GM18951 (cell line): ENCODE data around the gene LDAH.
"Not testable (repeated sequence)": the region's sequence is repeated elsewhere in the genome, so short reads cannot be mapped to it uniquely, and the experiment has no call there.

Source experiments
- POLR2A ChIP-seq: IDR thresholded peaks from 4 replicates; pipeline ENCODE4 v1.6.1; 2011; ENCODE audit warnings: mild to moderate bottlenecking; ENCODE audit not compliant: insufficient read length, insufficient read depth; ENCODE audit errors: extremely low read depth
- in situ Hi-C: fragments of 300-500 bp; cut with MboI; formaldehyde crosslinking; loops from one replicate; pipeline ENCODE4 v1.12.0; 2022; ENCODE audit warnings: low sequenced_read_pairs, mixed read lengths, inconsistent platforms; ENCODE audit not compliant: unreplicated experiment

The LDAH gene

GRCh38 chr2:20726913-20727312, 96.0 kb downstream of the LDAH start:
- TF ChIP-seq POLR2A, result no peak
- in situ Hi-C loops, result no loop called here

DNA sequence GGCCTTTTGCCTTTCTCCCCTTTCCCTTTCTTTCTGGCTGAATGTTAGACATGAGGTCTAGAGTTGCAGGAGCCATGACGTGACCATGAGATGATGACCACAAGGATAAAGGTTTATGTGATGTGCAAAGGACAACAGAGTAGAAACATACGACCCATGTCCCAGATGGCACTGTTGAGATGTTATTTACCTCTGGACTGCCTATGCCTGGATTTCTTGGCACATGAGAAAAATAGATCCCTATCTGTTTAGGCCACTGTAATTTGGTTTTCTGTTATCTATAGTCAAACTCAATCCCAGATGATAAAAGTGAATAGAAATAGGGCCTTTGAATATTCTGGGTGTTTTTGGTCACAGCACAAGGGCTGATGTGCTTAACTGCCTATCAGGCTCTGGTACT, 97.1 kb downstream of the LDAH start:
- TF ChIP-seq POLR2A, result no peak
- in situ Hi-C loops, result no loop called here

DNA sequence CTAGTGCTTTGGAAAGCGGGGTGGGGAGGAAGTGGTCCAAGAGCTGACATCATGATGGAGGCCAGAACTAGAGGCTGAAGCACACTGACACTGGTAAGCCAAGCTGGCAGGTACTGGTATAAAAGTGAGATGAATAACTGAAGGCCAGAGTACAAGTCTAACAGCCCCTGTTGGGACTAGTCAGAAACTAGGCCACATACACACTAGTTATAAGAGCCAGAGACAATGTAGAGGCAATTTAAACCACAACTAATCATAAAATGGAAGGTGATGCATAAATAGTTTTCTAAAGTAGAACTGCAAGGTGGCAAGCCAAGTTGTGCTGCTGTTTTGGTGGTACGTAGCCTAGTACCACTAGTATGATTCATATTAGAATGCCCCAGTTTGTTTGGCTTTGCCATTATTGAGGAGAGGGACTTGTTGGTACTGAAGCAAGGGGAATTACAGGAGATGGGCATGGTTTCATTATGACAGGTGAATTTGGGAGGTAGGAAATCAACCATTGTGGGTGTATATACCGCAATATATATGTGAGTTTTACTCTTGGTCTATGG, 98.3 kb downstream of the LDAH start:
- in situ Hi-C loops, result no loop called here
- TF ChIP-seq POLR2A, result no peak

- TF ChIP-seq POLR2A, result no peak
- in situ Hi-C loops, result no loop called here
Observed at GRCh38 chr2:20723543-20723942, 99.4 kb downstream of the LDAH start.

GRCh38 chr2:20722592-20723240, 100.2 kb downstream of the LDAH start:
- TF ChIP-seq POLR2A, result no peak
- in situ Hi-C loops, result no loop called here

- no peak for TF ChIP-seq POLR2A
- in situ Hi-C loops, result no loop called here
Observed at GRCh38 chr2:20717641-20718040, 105.3 kb downstream of the LDAH start.

GRCh38 chr2:20716164-20716563, 106.7 kb downstream of the LDAH start:
- in situ Hi-C loops, result not testable (repeated sequence)

DNA sequence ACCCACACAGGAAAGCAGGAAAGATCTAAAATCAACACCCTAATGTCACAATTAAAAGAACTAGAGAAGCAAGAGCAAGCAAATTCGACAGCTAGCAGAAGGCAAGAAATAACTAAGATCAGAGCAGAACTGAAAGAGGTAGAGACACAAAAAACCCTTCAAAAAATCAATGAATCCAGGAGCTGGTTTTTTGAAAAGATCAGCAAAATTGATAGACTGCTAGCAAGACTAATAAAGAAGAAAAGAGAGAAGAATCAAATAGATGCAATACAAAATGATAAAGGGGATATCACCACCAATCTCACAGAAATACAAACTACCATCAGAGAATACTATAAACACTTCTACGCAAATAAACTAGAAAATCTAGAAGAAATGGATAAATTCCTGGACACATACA, 108.5 kb downstream of the LDAH start:
- in situ Hi-C loops, result not testable (repeated sequence)

GRCh38 chr2:20713585-20713984, 109.3 kb downstream of the LDAH start:
- in situ Hi-C loops, result not testable (repeated sequence)

DNA sequence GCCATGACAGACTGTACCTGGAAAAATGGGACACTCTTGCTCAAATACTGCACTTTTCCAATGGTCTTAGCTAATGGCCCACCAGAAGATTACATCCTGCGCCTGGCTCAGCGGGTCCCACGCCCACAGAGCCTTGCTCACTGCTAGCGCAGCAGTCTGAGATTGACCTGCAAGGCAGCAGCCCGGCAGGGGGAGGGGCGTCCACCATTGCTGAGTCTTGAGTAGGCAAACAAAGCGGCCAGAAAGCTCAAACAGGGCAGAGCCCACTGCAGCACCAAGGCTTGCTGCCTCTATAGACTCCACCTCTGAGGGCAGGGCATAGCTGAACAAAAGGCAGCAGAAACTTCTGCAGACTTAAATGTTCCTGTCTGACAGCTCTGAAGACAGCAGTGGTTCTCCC, 111.3 kb downstream of the LDAH start:
- in situ Hi-C loops, result not testable (repeated sequence)

- TF ChIP-seq POLR2A, result no peak
- in situ Hi-C loops, result no loop called here
Observed at GRCh38 chr2:20707601-20708000, 115.3 kb downstream of the LDAH start.

- in situ Hi-C loops, result no loop called here
- no peak for TF ChIP-seq POLR2A
Observed at GRCh38 chr2:20706786-20707185, 116.1 kb downstream of the LDAH start.

DNA sequence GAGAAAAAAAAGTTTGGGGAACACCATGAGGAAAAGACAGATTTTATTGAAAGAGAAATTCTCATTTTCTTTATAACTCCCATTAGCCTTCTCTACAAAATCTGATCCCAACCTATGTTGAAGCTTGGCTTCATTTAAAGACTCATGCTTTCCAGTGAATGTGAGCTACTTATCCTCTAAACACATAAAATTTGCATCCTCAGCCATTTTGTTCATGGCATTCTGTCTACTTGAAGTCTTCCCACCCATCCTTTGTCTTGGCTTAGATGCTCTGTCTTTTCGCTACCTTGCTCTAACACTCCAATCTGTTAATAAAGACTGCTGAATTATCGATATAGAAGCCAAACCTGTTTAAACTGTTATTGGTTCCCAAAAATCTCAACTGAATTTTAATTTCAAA, 116.7 kb downstream of the LDAH start:
- TF ChIP-seq POLR2A, result no peak
- in situ Hi-C loops, result no loop called here

- no peak for TF ChIP-seq POLR2A
- in situ Hi-C loops, result no loop called here
Observed at GRCh38 chr2:20704886-20705285, 118.0 kb downstream of the LDAH start.

DNA sequence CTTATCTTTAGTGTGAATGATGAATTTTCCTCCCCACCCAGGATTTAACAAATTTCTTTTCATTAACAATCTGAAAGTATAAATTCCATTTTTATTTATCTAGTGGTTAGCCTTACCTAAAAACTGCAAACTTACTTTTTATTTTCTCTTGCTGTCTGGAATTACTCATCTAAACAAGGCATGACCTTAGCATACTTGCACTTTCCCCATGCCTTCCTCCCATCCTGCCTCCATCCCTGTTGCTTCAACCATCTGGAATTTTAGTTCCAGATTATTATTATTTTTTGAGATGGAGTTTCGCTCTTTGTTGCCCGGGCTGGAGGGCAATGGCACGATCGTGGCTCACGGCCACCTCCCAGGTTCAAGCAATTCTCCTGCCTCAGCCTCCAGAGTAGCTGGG, 120.3 kb downstream of the LDAH start:
- in situ Hi-C loops, result no loop called here
- TF ChIP-seq POLR2A, result no peak
